Activated CD4-positive, alpha-beta T cell treated with anti-CD3 and anti-CD28 coated beads for 1 hour (primary cell): Measurements from ENCODE around the gene ZNF512B.
"Not testable (repeated sequence)": the region's sequence is repeated elsewhere in the genome, so short reads cannot be mapped to it uniquely, and the experiment has no call there.

Experiments
- DNase-seq: peaks from one replicate; pipeline ENCODE4 v3.0.0-alpha.2; 2020

The ZNF512B gene

GRCh38 chr20:63963348-63963741 lies 6.4 kb downstream of the ZNF512B start:
- DNase-seq = no peak

- no peak for DNase-seq
These were observed 7.0 kb downstream of the ZNF512B start for GRCh38 chr20:63962426-63963347.

- DNase-seq = no peak
These were observed 7.9 kb downstream of the ZNF512B start for GRCh38 chr20:63961664-63962425.

- not testable (repeated sequence) for DNase-seq
These were observed 8.8 kb downstream of the ZNF512B start for GRCh38 chr20:63960654-63961621.

GRCh38 chr20:63959699-63960075 lies 10.0 kb downstream of the ZNF512B start:
- DNase-seq = no peak

- no peak for DNase-seq
These were observed 10.6 kb downstream of the ZNF512B start for GRCh38 chr20:63958964-63959698.

GRCh38 chr20:63958471-63958870 lies 11.3 kb downstream of the ZNF512B start:
- no peak for DNase-seq

- DNase-seq = no peak
These were observed 11.9 kb downstream of the ZNF512B start for GRCh38 chr20:63957690-63958441.

- peak; percentile 62 for DNase-seq
These were observed 12.6 kb downstream of the ZNF512B start for GRCh38 chr20:63957004-63957689.

GRCh38 chr20:63956664-63957003 lies 13.1 kb downstream of the ZNF512B start:
- DNase-seq = no peak

- DNase-seq = peak; percentile 86
These were observed 13.7 kb downstream of the ZNF512B start, which contains the start of gene UCKL1 for GRCh38 chr20:63955827-63956663. UCKL1 (minus strand) TSS chr20:63956416; CDS start chr20:63956372, 44 bp downstream.

- no peak for DNase-seq
These were observed 14.4 kb downstream of the ZNF512B start for GRCh38 chr20:63955281-63955826.

- DNase-seq = no peak
These were observed 15.8 kb downstream of the ZNF512B start for GRCh38 chr20:63953764-63954429.

- DNase-seq = no peak
These were observed 17.0 kb downstream of the ZNF512B start for GRCh38 chr20:63952769-63953168.

- no peak for DNase-seq
These were observed 17.6 kb downstream of the ZNF512B start for GRCh38 chr20:63952210-63952535.

- no peak for DNase-seq
These were observed 18.1 kb downstream of the ZNF512B start for GRCh38 chr20:63951398-63952209.

- DNase-seq = no peak
These were observed 18.9 kb downstream of the ZNF512B start for GRCh38 chr20:63950701-63951397.
